Hepatocyte (in vitro differentiated cells): ENCODE data around the gene GH2. TPM values are rescaled to one million over a fixed set of nuclear protein-coding genes. Genes with fewer than 3 reads are reported as not detected.
A peak's percentile ranks its signal among the peaks of the same experiment; 100 is the strongest.
"Not testable (repeated sequence)": the region's sequence is repeated elsewhere in the genome, so short reads cannot be mapped to it uniquely, and the experiment has no call there.

Source experiments
- DNase-seq: peaks from one replicate; pipeline ENCODE4 v3.0.0-alpha.2; 2016; ENCODE audit warnings: low spot score
- H2AFZ ChIP-seq: fragments of 200-600 bp; sonication (generic); 2 replicates; pipeline ENCODE4 v1.6.0; 2016; ENCODE audit warnings: antibody characterized with exemption, mild to moderate bottlenecking
- H3K27ac ChIP-seq: fragments of 200-600 bp; sonication (generic); 2 replicates; pipeline ENCODE4 v1.5.1; 2016; ENCODE audit warnings: mild to moderate bottlenecking
- H3K27me3 ChIP-seq: fragments of 200-600 bp; sonication (generic); 2 replicates; pipeline ENCODE4 v1.6.1; 2016
- H3K36me3 ChIP-seq: fragments of 200-600 bp; sonication (generic); replicated peaks from 2 replicates; pipeline ENCODE4 v1.5.1; 2016; ENCODE audit warnings: low read depth; ENCODE audit not compliant: insufficient read depth
- H3K4me1 ChIP-seq: fragments of 200-600 bp; sonication (generic); 2 replicates; pipeline ENCODE4 v1.5.1; 2016; ENCODE audit warnings: mild to moderate bottlenecking, moderate library complexity; ENCODE audit not compliant: insufficient read depth
- H3K4me2 ChIP-seq: fragments of 200-600 bp; sonication (generic); 2 replicates; pipeline ENCODE4 v1.6.0; 2016
- H3K4me3 ChIP-seq: fragments of 200-600 bp; sonication (generic); 2 replicates; pipeline ENCODE4 v1.5.1; 2016; ENCODE audit warnings: mild to moderate bottlenecking
- H3K79me2 ChIP-seq: fragments of 200-600 bp; sonication (generic); 2 replicates; pipeline ENCODE4 v1.6.0; 2017; ENCODE audit warnings: mild to moderate bottlenecking
- H3K9me2 ChIP-seq: fragments of 200-600 bp; sonication (generic); replicated peaks from 2 replicates; pipeline ENCODE4 v1.6.0; 2017; ENCODE audit warnings: mild to moderate bottlenecking; ENCODE audit not compliant: insufficient read depth
- H3K9me3 ChIP-seq: fragments of 200-600 bp; sonication (generic); 2 replicates; pipeline ENCODE4 v1.5.1; 2016; ENCODE audit warnings: low read depth, mild to moderate bottlenecking
- H4K20me1 ChIP-seq: fragments of 200-600 bp; sonication (generic); 2 replicates; pipeline ENCODE4 v1.6.0; 2016; ENCODE audit warnings: mild to moderate bottlenecking; ENCODE audit not compliant: insufficient read depth, poor library complexity, severe bottlenecking
- EZH2 ChIP-seq: fragments of 200-600 bp; sonication (generic); IDR thresholded peaks from 2 replicates; pipeline ENCODE4 v1.6.1; 2016; ENCODE audit warnings: antibody characterized with exemption, mild to moderate bottlenecking, borderline replicate concordance
- EZH2phosphoT487 ChIP-seq: fragments of 200-600 bp; sonication (generic); IDR thresholded peaks from one replicate; pipeline ENCODE4 v1.6.1; 2018; ENCODE audit warnings: antibody characterized with exemption, mild to moderate bottlenecking, low read depth, moderate library complexity; ENCODE audit not compliant: unreplicated experiment, severe bottlenecking
- WGBS: methylation state at CpG from one replicate; pipeline ENCODE4 v1.1.6; 2016; ENCODE audit warnings: low lambda C conversion rate; ENCODE audit errors: missing lambda C conversion rate; 5-methylcytosine and 5-hydroxymethylcytosine counted together
- polyA plus RNA-seq: library from polyadenylated mRNA; unstranded; fragments of >200 nt; fragmentation: Nextera tagmentation; extraction: Ambion mirVana; gene quantifications from 2 replicates; pipeline ENCODE4 v1.2.1, GENCODE V29; 2016
- total RNA-seq: library from RNA; depleted of rRNA; stranded (reverse); fragments of >200 nt; gene quantifications from 2 replicates; pipeline ENCODE4 v1.2.3, GENCODE V29; 2014
- TF ChIP-seq, protein P1 (sequence below): fragments of 200-600 bp; sonication (generic); IDR thresholded peaks from 2 replicates; pipeline ENCODE4 v1.5.1; 2016; ENCODE audit warnings: antibody characterized with exemption, mild to moderate bottlenecking; ENCODE audit not compliant: poor library complexity

GH2 gene
- total and polyA plus RNA-seq, 2 experiments from 2014 or later: not detected

- H3K9me2 ChIP-seq: no peaks in the 10 kb centered on the region
- H3K27ac ChIP-seq: no peak overlapping the region
- no peak overlapping the region for H3K4me3 ChIP-seq
- H3K36me3 ChIP-seq: no peaks in the 10 kb centered on the region
- H3K79me2 ChIP-seq: no peaks in the 10 kb centered on the region
- peaks cover 7% of the 10 kb centered on the region for H3K27me3 ChIP-seq
- H3K4me1 ChIP-seq: no peaks in the 10 kb centered on the region
- H3K4me2 ChIP-seq: no peak overlapping the region
- WGBS: 86% methylated on average over 12 of the region's 12 CpGs
- no peak for TF ChIP-seq EZH2
- TF ChIP-seq, protein P1, sequence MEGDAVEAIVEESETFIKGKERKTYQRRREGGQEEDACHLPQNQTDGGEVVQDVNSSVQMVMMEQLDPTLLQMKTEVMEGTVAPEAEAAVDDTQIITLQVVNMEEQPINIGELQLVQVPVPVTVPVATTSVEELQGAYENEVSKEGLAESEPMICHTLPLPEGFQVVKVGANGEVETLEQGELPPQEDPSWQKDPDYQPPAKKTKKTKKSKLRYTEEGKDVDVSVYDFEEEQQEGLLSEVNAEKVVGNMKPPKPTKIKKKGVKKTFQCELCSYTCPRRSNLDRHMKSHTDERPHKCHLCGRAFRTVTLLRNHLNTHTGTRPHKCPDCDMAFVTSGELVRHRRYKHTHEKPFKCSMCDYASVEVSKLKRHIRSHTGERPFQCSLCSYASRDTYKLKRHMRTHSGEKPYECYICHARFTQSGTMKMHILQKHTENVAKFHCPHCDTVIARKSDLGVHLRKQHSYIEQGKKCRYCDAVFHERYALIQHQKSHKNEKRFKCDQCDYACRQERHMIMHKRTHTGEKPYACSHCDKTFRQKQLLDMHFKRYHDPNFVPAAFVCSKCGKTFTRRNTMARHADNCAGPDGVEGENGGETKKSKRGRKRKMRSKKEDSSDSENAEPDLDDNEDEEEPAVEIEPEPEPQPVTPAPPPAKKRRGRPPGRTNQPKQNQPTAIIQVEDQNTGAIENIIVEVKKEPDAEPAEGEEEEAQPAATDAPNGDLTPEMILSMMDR: no peak
- no peak for TF ChIP-seq EZH2phosphoT487
- H2AFZ ChIP-seq: no peak overlapping the region
- no peaks in the 10 kb centered on the region for H4K20me1 ChIP-seq
- DNase-seq: no peak
- H3K9me3 ChIP-seq: no peaks in the 10 kb centered on the region
Measured at GRCh38 chr17:63916566-63917185, 34.9 kb upstream of the GH2 start.

GRCh38 chr17:63915753-63916152 is 34.0 kb upstream of the GH2 start:
- H3K27me3 ChIP-seq, H3K36me3 ChIP-seq, H3K9me3 ChIP-seq, H3K27ac ChIP-seq, H4K20me1 ChIP-seq, H3K4me3 ChIP-seq, H2AFZ ChIP-seq, H3K79me2 ChIP-seq, H3K9me2 ChIP-seq, DNase-seq, H3K4me2 ChIP-seq, H3K4me1 ChIP-seq: not testable (repeated sequence)
- 90% methylated on average over 10 of the region's 10 CpGs for WGBS

DNA sequence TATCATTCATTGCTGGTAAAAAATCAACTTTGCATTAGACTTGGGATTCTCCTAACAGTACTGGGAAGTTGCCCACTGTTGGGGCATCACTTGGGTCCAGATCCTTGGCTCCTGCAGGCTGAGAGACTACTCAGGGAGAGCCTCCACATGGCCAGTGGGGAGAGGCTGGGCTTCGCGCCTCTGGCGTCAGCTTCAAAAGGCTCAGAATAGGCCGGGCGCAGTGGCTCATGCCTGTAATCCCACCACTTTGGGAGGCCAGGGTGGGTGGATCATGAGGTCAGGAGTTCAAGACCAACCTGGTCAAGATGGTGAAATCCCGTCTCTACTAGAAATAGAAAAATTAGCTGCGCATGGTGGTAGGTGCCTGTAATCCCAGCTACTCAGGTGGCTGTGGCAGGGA is 32.7 kb upstream of the GH2 start:
- no peaks in the 10 kb centered on the region for H3K9me3 ChIP-seq
- no peaks in the 10 kb centered on the region for H4K20me1 ChIP-seq
- no peaks in the 10 kb centered on the region for H3K36me3 ChIP-seq
- H3K27ac ChIP-seq: no peak overlapping the region
- no peak overlapping the region for H3K4me2 ChIP-seq
- no peak overlapping the region for H3K4me3 ChIP-seq
- no peak for TF ChIP-seq EZH2
- H3K79me2 ChIP-seq: no peaks in the 10 kb centered on the region
- no peaks in the 10 kb centered on the region for H3K9me2 ChIP-seq
- H3K4me1 ChIP-seq: no peaks in the 10 kb centered on the region
- no peak for DNase-seq
- peaks cover 7% of the 10 kb centered on the region for H3K27me3 ChIP-seq
- 96% methylated on average over 7 of the region's 7 CpGs for WGBS
- no peak overlapping the region for H2AFZ ChIP-seq

DNA sequence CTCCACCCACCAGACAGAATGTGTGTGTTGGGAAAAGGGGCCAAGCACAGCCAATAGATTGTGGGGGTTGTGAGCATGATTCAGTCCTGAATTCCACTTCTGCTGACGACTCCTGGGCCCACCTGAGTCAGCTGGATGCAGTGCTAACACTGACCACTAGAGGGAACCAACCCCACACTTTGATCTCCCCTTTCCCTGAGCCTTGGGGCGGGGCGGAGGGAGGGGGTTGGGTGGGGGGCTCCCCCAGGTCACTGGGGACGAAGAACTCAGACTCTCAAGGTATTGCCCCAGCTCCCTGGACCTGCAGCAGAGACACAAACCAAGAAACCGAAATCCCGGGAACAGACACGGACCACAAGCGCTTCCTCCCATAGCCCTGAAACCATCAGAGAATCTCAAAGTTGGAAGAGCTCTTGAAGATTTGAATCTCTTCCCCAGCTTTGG is 29.9 kb upstream of the GH2 start:
- no peak for TF ChIP-seq EZH2phosphoT487
- no peak for TF ChIP-seq EZH2
- TF ChIP-seq, protein P1: peak; percentile 80
- Histone ChIP-seq H4K20me1 (no peaks in the 10 kb centered on the region), H3K27ac (no peak overlapping the region), H3K9me3 (no peaks in the 10 kb centered on the region), H3K36me3 (no peaks in the 10 kb centered on the region), H2AFZ (no peak overlapping the region), H3K4me1 (no peaks in the 10 kb centered on the region), H3K4me2 (no peak overlapping the region), H3K9me2 (no peaks in the 10 kb centered on the region), H3K4me3 (no peak overlapping the region), H3K79me2 (no peaks in the 10 kb centered on the region), H3K27me3 (peaks cover 3% of the 10 kb centered on the region)
- 49% methylated on average over 7 of the region's 8 CpGs for WGBS
- peak; percentile 48 for DNase-seq
